ENCODE measurements around the gene FEM1A. TPM values are rescaled to one million over a fixed set of nuclear protein-coding genes. Genes with fewer than 3 reads are reported as not detected.
A peak's percentile ranks its signal among the peaks of the same experiment; 100 is the strongest.
"Not testable (repeated sequence)": the region's sequence is repeated elsewhere in the genome, so short reads cannot be mapped to it uniquely, and the experiment has no call there.

The FEM1A gene
- total and polyA plus RNA-seq, 8 donors: 3.5 to 30.7 (median 9.0) TPM

DNA sequence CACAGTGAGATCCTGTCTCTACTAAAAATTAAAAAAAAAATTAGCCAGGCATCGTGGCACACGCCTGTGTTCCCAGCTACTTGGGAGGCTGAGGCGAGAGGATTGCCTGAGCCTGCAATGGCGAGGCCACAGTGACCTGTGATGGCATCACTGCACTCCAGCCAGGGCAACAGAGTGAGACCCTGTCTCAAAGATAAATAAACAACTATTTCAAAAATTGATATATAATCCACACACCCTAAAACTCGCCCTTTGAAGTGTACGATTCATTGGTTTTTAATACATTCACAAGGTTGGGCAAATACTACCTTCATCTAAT lies 52.1 kb downstream of the FEM1A start:
- no peak for TF ChIP-seq CTCF (IDR thresholded peaks at IDR 0.05)
- no peak for TF ChIP-seq EP300 (IDR thresholded peaks at IDR 0.05)
- no peak for TF ChIP-seq POLR2A (IDR thresholded peaks at IDR 0.05)
- TF ChIP-seq POLR2AphosphoS5 (IDR thresholded peaks at IDR 0.05): no peak
- Histone ChIP-seq H3K4me1 (peaks cover 0 to 19% (median 2%) of the 10 kb centered on the region in 4 donors), H3K9me3 (no peaks in the 10 kb centered on the region), H3K36me3 (peaks cover 18 to 91% (median 88%) of the 10 kb centered on the region in 4 donors), H3K27me3 (no peaks in the 10 kb centered on the region), H3K4me3 (no peak overlapping the region), H3K27ac (peak overlapping the region in 2 of 5 donors; percentile 30 to 60)
- WGBS, 5 donors: 91 to 97% (median 97%) methylated on average over 6 of the region's 6 CpGs
- intact Hi-C loops (cut with DNase I; ENCODE audit: low total_unique reads): no loop called here
- DNase-seq: no peak

GRCh38 chr19:4844348-4845179 lies 53.0 kb downstream of the FEM1A start:
- H3K4me3 ChIP-seq: no peak overlapping the region
- H3K27me3 ChIP-seq: no peaks in the 10 kb centered on the region
- H3K36me3 ChIP-seq: peaks cover 11 to 91% (median 88%) of the 10 kb centered on the region in 4 donors
- DNase-seq: peak in 1 of 2 donors; percentile 72
- 72 to 81% (median 75%) methylated on average over 8 to 10 of the region's 10 CpGs for WGBS, 5 donors
- no peaks in the 10 kb centered on the region for H3K9me3 ChIP-seq
- no peak for TF ChIP-seq EP300 (IDR thresholded peaks at IDR 0.05)
- no peak for TF ChIP-seq CTCF (IDR thresholded peaks at IDR 0.05)
- H3K27ac ChIP-seq: peak overlapping the region in 4 of 5 donors; percentile 30 to 72 (median 54)
- H3K4me1 ChIP-seq: peaks cover 0 to 19% (median 2%) of the 10 kb centered on the region in 4 donors
- intact Hi-C loops (cut with DNase I; ENCODE audit: low total_unique reads): no loop called here

- H3K27me3 ChIP-seq; intact Hi-C loops (cut with DNase I; ENCODE audit: low total_unique reads); H3K9me3 ChIP-seq; H3K4me3 ChIP-seq; DNase-seq: not testable (repeated sequence)
- peaks cover 0 to 19% (median 2%) of the 10 kb centered on the region in 4 donors for H3K4me1 ChIP-seq
- H3K27ac ChIP-seq: peak overlapping the region in 3 of 5 donors; percentile 52 to 60 (median 53)
- peaks cover 7 to 98% (median 88%) of the 10 kb centered on the region in 4 donors for H3K36me3 ChIP-seq
- 38 to 74% (median 63%) methylated on average over 8 to 9 of the region's 9 CpGs for WGBS, 5 donors
Measured at GRCh38 chr19:4845975-4846374, 54.4 kb downstream of the FEM1A start.

- intact Hi-C loops (cut with DNase I; ENCODE audit: low total_unique reads): no loop called here
- peaks cover 7 to 100% (median 90%) of the 10 kb centered on the region in 4 donors for H3K36me3 ChIP-seq
Measured at GRCh38 chr19:4847190-4847973, 55.8 kb downstream of the FEM1A start.

More at GRCh38 chr19:4847190-4847973, 55.8 kb downstream of the FEM1A start:
- no peaks in the 10 kb centered on the region for H3K27me3 ChIP-seq
- no peak overlapping the region for H3K4me3 ChIP-seq
- H3K4me1 ChIP-seq: peaks cover 0 to 20% (median 2%) of the 10 kb centered on the region in 4 donors
- WGBS, 5 donors: 90 to 98% (median 97%) methylated on average over 20 to 23 of the region's 23 CpGs
- no peak overlapping the region for H3K27ac ChIP-seq
- no peak for DNase-seq
- H3K9me3 ChIP-seq: no peaks in the 10 kb centered on the region
- TF ChIP-seq CTCF (IDR thresholded peaks at IDR 0.05): no peak
- TF ChIP-seq POLR2AphosphoS5 (IDR thresholded peaks at IDR 0.05): no peak
